Body of pancreas (tissue), 4 donors: ENCODE results near the gene TLNRD1.

Experiments used
- CTCF ChIP-seq, 7 experiments: fragments of 450-650 bp in 4 of 7; fragments of 200-600 bp in 3 of 7; sonication (generic) in 3 of 7; IDR thresholded peaks; one replicate each; pipeline ENCODE4 v1.5.1; 2016 to 2019; ENCODE audit warnings: antibody characterized with exemption in 7 of 7
- POLR2A ChIP-seq, 3 donors: fragments of 450-650 bp; IDR thresholded peaks; one replicate each; pipeline ENCODE4 v1.6.1; 2016; ENCODE audit warnings: antibody characterized with exemption in 3 of 3, mild to moderate bottlenecking in 2 of 3

DNA sequence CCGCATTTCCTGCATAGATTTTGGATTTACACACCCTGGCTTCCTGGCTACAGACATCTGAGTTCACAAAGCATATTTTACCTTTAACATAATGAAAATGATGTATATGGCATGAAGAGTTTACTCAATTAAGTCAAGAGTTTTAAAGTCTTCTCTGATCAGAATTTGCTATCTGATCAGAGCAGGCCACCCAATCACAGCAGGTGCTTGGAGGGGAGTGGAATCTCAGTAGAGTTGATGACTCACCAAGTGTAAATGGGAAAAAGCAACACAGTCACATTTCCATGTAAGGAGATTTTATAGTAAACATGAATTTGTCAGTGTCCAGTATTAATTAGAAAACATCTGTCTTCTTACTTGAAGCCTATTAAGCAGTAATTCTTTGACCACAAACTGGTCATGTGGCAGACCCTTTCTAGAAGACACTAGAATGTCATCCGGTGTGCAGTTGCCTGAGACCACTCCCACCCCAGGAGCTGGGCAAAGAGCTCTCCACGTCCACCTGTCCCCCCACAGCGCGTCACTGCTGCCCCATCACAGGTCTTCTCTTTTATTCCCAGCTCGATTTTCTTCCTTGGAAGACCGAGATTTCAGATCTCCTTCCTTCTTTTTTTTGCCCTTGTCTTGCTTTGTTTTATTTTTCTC, 21.9 kb upstream of the TLNRD1 start:
- TF ChIP-seq CTCF (IDR thresholded peaks at IDR 0.05) (no peak), POLR2A (IDR thresholded peaks at IDR 0.05) (no peak)
